Small intestine (tissue), 7 donors: Measurements from ENCODE around the gene COL23A1. TPM values are rescaled to one million over a fixed set of nuclear protein-coding genes. Genes with fewer than 3 reads are reported as not detected.
"Not testable (repeated sequence)": the region's sequence is repeated elsewhere in the genome, so short reads cannot be mapped to it uniquely, and the experiment has no call there.

ENCODE experiments used
- DNase-seq, 2 donors: peaks; one replicate each; pipeline versions ENCODE4 v3.0.0 to v3.0.0-alpha.2; 2013
- FAIRE-seq: peaks from 2 replicates; lab custom pipeline; 2012; peaks lifted over from hg19 to GRCh38; lab: Jason Lieb, UNC
- H3K27ac ChIP-seq, 3 donors: one replicate each; pipeline ENCODE4 v1.5.1; 2013; ENCODE audit warnings: low read length in 2 of 3, mild to moderate bottlenecking in 2 of 3, control low read depth in 1 of 3, inconsistent platforms in 1 of 3, low read depth in 1 of 3, moderate library complexity in 1 of 3
- H3K27me3 ChIP-seq, 3 donors: one replicate each; pipeline ENCODE4 v1.6.1; 2013; ENCODE audit warnings: low read length in 3 of 3, inconsistent platforms in 1 of 3; ENCODE audit not compliant: control insufficient read depth in 3 of 3, insufficient read depth in 3 of 3
- H3K36me3 ChIP-seq, 3 donors: one replicate each; pipeline ENCODE4 v1.6.1; 2013; ENCODE audit warnings: low read length in 3 of 3, inconsistent platforms in 1 of 3, low read depth in 1 of 3, mild to moderate bottlenecking in 1 of 3, moderate library complexity in 1 of 3; ENCODE audit not compliant: control insufficient read depth in 3 of 3, insufficient read depth in 2 of 3
- H3K4me1 ChIP-seq, 3 donors: one replicate each; pipeline ENCODE4 v1.6.1; 2013; ENCODE audit warnings: low read length in 2 of 3, inconsistent platforms in 1 of 3, low read depth in 1 of 3, mild to moderate bottlenecking in 1 of 3, moderate library complexity in 1 of 3; ENCODE audit not compliant: control insufficient read depth in 3 of 3, insufficient read depth in 2 of 3
- H3K4me3 ChIP-seq, 3 donors: one replicate each; pipeline ENCODE4 v1.5.1; 2013; ENCODE audit warnings: low read length in 3 of 3, control low read depth in 1 of 3, inconsistent platforms in 1 of 3, low read depth in 1 of 3, mild to moderate bottlenecking in 1 of 3, moderate library complexity in 1 of 3
- H3K9me3 ChIP-seq, 2 donors: one replicate each; pipeline ENCODE4 v1.6.1; 2013; ENCODE audit warnings: low read depth in 1 of 2, low read length in 1 of 2; ENCODE audit not compliant: control insufficient read depth in 2 of 2, insufficient read depth in 1 of 2
- whole genome bisulfite sequencing, 3 donors: extraction: QIAGEN DNeasy Blood & Tissue Kit; methylation state at CpG; one replicate each; pipeline ENCODE4 v1.1.7; 2013; 5-methylcytosine and 5-hydroxymethylcytosine counted together
- polyA plus RNA-seq, 4 donors: library from polyadenylated mRNA; stranded (reverse) in 3 of 4; unstranded in 1 of 4; fragments of 200-250 nt in 3 of 4; fragments of 120-200 nt in 1 of 4; gene quantifications; one replicate each; pipeline versions ENCODE4 v1.2.1 to v1.2.3, GENCODE V29; 2013
- donor health status: healthy with polysubstance abuse.
- donor health status: control.
- donor health status: control.
- donor health status: Bipolar disorder and iron deficiency.
- donor health status: healthy.

COL23A1 gene
- polyA plus RNA-seq, 4 donors, result 1.4 to 3.2 (median 1.6) TPM; not detected in 1

DNA sequence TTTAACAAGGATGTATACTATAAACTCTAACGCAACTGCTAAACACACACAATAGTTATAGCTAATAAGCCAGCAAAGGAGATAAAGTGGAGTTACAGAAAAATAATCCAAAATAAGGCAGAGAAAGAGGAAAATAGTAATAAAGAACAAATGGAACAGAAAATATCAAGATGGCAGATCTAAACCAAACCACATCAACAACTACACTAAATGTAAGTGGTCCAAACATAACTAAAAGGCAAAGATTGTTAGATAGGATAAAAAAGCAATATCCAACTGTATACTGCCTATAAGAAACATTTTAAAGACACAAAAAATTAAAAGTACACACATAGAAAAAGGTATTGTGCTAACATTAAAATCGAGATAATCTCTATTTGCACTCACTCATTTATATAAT lies 5.6 kb upstream of the COL23A1 start:
- DNase-seq, result no peak
- H3K36me3 ChIP-seq, result peaks cover 0 to 5% (median 2%) of the 10 kb centered on the region in 3 donors
- H3K4me3 ChIP-seq, result no peak overlapping the region
- H3K9me3 ChIP-seq, result peaks cover 0 to 3% of the 10 kb centered on the region in 2 donors
- H3K27me3 ChIP-seq, result peaks cover 0 to 13% (median 2%) of the 10 kb centered on the region in 3 donors
- 95 to 99% (median 96%) methylated on average over 2 of the region's 2 CpGs for WGBS, 3 donors
- no peak overlapping the region for H3K27ac ChIP-seq
- FAIRE-seq, result no peak
- H3K4me1 ChIP-seq, result no peaks in the 10 kb centered on the region

DNA sequence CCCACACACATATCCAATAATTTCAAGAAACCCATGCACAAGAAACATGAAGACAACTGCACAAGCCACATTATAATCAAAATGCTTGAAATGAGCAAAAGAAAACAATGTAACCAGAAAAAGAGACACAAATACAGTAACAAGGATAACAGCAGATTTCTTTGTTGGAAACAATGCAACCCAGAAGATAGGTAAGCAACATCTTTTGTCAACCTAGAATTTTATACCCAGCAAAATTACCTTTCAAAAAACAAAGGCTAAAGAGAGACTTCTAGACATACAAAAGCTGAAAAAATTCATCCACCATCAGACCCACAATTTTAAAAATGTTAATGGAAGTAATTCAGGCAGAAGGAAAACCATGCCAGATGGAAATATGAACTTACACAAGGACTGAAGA lies 5.0 kb upstream of the COL23A1 start:
- Histone ChIP-seq H3K27ac (no peak overlapping the region), H3K4me3 (no peak overlapping the region), H3K9me3 (peaks cover 0 to 3% of the 10 kb centered on the region in 2 donors), H3K36me3 (peaks cover 0 to 3% (median 2%) of the 10 kb centered on the region in 3 donors), H3K27me3 (peaks cover 0 to 16% (median 2%) of the 10 kb centered on the region in 3 donors), H3K4me1 (no peaks in the 10 kb centered on the region)
- DNase-seq (no peak), FAIRE-seq (no peak)

DNA sequence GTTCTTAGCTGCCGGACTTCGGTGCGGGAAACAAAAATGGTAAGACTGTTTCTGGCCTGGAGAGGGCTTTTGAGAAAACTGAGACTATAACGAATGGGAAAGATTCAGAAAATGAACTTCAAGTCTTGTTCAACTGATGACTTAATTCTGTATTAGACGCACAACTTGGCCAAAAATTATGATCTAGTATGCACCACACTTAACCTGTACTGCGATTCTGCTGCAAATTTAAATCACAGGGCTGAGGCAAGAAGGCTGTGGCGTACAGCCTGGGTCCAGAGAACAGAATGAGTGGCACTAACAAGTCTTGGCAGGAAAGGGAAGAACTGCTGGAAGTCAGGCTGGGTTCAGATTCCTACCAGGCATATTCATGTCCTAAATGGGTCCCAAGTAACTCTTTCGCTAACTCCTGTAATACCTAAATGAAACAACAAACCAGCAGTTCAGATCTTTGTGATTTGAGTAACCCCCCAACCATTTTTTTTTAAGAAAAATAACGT lies 781 bp upstream of the COL23A1 start:
- no peak overlapping the region for H3K4me3 ChIP-seq
- WGBS, 3 donors, result 41 to 50% (median 45%) methylated on average over 9 of the region's 9 CpGs
- H3K36me3 ChIP-seq, result no peaks in the 10 kb centered on the region
- no peaks in the 10 kb centered on the region for H3K9me3 ChIP-seq
- peaks cover 5 to 43% (median 9%) of the 10 kb centered on the region in 3 donors for H3K27me3 ChIP-seq
- H3K4me1 ChIP-seq, result no peaks in the 10 kb centered on the region
- FAIRE-seq, result no peak
- no peak for DNase-seq
- no peak overlapping the region for H3K27ac ChIP-seq

DNA sequence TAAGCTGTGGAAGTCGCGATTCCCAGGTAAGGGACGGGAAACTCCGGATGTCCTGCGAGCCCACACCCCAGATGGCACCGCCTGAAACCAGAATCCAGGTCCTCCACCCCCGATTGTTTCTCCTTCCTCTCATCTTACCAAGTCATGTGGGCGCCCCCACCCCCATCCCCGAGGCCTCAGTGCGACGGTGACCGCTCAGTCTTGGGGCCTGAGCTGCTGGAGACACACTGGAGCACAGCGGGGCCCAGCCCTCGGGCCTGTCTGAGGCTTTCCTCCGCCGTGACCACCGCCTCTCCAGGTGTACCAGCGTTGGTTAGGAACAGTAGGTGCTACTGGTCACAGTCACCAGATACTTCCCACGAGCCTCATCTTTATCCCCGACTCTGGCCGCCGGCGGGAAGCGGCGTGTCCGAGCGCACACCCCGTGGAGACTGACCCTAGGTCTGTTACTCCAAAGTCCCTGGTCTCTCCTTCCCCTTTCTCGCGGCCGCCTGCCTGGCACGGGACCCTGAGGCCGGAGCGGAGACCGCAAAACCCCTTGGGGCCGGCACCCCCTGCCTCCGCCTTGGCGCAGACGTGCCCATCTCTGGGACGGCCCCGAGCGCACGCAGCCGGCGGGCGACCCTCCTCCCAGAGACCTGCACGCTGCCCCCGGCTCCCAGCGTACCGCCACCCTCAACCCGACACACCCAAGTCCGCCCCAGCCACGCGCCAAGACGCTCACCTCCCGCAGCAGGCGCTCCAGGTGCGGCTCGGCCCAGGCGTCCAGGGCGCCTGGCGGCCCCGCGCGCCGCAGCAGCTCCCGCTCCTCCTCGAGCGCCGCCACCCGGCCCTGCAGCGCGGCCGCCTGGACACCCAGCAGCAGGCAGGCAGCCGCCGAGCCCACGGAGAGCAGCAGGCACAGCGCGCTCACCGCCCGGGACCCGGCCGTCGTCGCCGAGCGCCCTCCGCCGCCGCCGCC lies 733 bp downstream of the COL23A1 start:
- 8 to 15% (median 10%) methylated on average over 51 to 91 of the region's 91 CpGs for WGBS, 3 donors
- no peaks in the 10 kb centered on the region for H3K36me3 ChIP-seq
- peak in 1 of 2 donors; percentile 36 for DNase-seq
- H3K27ac ChIP-seq, result no peak overlapping the region
- H3K9me3 ChIP-seq, result peaks cover 0 to 5% of the 10 kb centered on the region in 2 donors
- FAIRE-seq, result no peak
- no peaks in the 10 kb centered on the region for H3K4me1 ChIP-seq
- H3K27me3 ChIP-seq, result peaks cover 5 to 49% (median 9%) of the 10 kb centered on the region in 3 donors
- peak overlapping the region in 2 of 3 donors; percentile 18 to 29 for H3K4me3 ChIP-seq

DNA sequence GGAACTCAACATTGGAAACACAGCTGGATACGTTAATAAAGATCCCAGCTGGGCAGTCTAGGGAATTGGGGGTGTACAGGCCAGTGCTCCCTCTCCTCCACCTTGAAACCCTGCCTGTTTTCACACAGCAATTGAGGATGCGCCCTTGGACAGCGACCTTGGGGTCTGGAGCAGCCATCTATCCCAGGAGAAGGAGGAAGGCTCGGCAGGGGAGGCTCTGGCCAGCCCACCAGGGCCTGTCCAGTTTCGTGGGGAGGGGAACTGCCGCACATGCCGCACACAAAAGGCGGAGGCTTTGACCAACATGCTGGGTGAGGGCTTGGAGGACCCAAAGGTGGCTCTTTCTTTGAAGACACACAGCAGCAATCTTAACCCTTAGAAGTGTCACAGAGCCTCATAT lies 1.4 kb downstream of the COL23A1 start:
- FAIRE-seq, result no peak
- Histone ChIP-seq H3K27me3 (peaks cover 5 to 49% (median 9%) of the 10 kb centered on the region in 3 donors), H3K9me3 (peaks cover 0 to 5% of the 10 kb centered on the region in 2 donors), H3K4me1 (no peaks in the 10 kb centered on the region), H3K4me3 (no peak overlapping the region), H3K36me3 (no peaks in the 10 kb centered on the region), H3K27ac (no peak overlapping the region)
- DNase-seq, result no peak
- 54 to 71% (median 61%) methylated on average over 8 of the region's 8 CpGs for WGBS, 3 donors

DNA sequence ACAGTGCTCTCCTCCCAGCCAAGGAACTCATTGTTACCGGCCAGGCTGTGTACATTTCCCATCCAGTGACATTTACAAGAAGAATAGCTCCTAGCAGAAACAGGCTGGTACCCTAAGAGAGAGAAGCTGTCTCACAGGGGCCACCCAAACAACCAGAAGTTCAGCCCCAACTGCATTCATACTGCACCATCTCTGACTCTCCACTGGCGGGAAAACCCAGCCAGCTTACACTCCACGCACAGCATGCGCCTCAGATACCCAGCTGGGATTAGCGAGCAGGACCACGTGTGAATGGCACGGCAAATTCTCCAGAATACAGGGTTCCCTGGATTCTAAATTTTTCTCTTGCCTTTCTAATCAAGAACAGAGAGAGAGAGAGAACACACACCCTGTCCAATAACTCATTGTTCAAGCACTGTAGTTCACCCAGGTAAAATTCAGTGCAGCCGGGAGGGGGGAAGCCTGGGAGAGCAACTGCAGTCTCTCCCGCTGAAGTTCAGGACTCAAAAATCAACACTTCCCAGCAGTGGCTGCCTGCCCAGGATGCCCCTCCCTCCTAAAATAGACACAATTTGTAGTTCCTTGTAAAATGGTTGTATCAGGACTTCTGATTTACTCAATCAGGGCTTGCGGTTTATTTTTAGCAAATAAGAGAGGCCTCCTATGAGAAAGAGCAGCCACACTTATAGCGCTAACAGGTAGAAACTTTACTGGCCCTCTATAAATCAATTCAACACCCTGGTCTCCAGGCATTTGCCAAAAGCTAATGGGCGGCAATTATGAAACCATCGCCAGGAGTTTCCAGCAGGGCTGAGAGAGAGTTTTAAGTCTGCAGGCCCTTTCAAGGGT lies 2.2 kb downstream of the COL23A1 start:
- H3K27me3 ChIP-seq, result peaks cover 5 to 49% (median 9%) of the 10 kb centered on the region in 3 donors
- FAIRE-seq (no peak), DNase-seq (no peak)
- 29 to 57% (median 48%) methylated on average over 13 of the region's 13 CpGs for WGBS, 3 donors
- no peak overlapping the region for H3K4me3 ChIP-seq
- no peak overlapping the region for H3K27ac ChIP-seq
- no peaks in the 10 kb centered on the region for H3K4me1 ChIP-seq
- peaks cover 0 to 5% of the 10 kb centered on the region in 2 donors for H3K9me3 ChIP-seq
- no peaks in the 10 kb centered on the region for H3K36me3 ChIP-seq

DNA sequence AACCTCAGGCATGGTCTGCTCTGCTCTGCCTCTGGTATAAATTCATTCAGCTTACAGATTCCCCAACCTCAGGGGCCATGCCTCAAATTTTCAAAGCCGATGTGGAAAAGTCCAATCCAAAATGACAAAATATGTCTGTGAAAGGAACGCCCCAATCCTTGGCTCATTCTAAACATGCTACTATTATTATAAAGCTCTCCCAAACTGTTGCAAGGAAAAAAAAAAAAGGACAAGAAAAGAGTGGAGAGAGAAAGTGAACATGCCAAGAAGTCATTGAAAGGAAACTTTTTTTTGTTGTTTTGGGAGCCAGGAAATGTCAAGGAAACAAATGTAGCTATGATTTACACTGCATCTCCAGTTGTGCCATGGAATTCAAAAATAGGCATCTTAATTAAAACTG lies 3.8 kb downstream of the COL23A1 start:
- Histone ChIP-seq H3K4me1 (no peaks in the 10 kb centered on the region), H3K36me3 (no peaks in the 10 kb centered on the region), H3K27me3 (peaks cover 5 to 41% (median 9%) of the 10 kb centered on the region in 3 donors), H3K4me3 (no peak overlapping the region), H3K27ac (no peak overlapping the region), H3K9me3 (peaks cover 0 to 5% of the 10 kb centered on the region in 2 donors)
- DNase-seq (no peak), FAIRE-seq (no peak)
- 67 to 89% (median 71%) methylated on average over 2 of the region's 2 CpGs for WGBS, 3 donors

DNA sequence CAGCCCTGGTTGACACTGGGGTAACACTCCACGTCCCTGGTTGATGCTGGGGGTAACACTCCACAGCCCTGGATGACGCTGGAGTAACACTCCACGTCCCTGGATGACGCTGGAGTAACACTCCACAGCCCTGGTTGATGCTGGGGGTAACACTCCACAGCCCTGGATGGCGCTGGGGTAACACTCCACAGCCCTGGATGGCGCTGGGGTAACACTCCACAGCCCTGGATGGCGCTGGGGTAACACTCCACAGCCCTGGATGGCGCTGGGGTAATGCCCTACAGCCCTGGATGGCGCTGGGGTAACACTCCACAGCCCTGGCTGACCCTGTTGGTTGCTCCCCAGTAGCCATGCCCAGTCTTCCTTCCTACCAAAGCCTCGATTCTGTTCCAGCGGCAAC lies 4.8 kb downstream of the COL23A1 start:
- not testable (repeated sequence) for H3K36me3 ChIP-seq, H3K4me1 ChIP-seq, H3K9me3 ChIP-seq, H3K4me3 ChIP-seq, H3K27ac ChIP-seq
- DNase-seq (peak in 1 of 2 donors; percentile 46), FAIRE-seq (peak; percentile 95)
- H3K27me3 ChIP-seq, result peaks cover 5 to 33% (median 8%) of the 10 kb centered on the region in 3 donors
- 82 to 87% (median 83%) methylated on average over 11 of the region's 11 CpGs for WGBS, 3 donors
